GM23338 (cell line): ENCODE data around the gene MEGF8. TPM values are rescaled to one million over a fixed set of nuclear protein-coding genes. Genes with fewer than 3 reads are reported as not detected.

Source experiments
- ATAC-seq: fragments of 200-7000 bp; cut with Tn5 transposase; 3 replicates; pipeline ENCODE4 v1.9.1; 2020
- DNase-seq: peaks from one replicate; pipeline ENCODE4 v3.0.0-alpha.2; 2015; ENCODE audit warnings: low spot score
- H2AFZ ChIP-seq: fragments of 200-600 bp; sonication (generic); 2 replicates; pipeline ENCODE4 v1.8.0; 2016; ENCODE audit warnings: antibody characterized with exemption, mild to moderate bottlenecking, moderate library complexity
- H3F3A ChIP-seq: fragments of 200-600 bp; sonication (generic); replicated peaks from 2 replicates; pipeline ENCODE4 v1.8.0; 2017; ENCODE audit warnings: antibody characterized with exemption, mixed run types, low read depth
- H3K27ac ChIP-seq: fragments of 200-600 bp; sonication (generic); 2 replicates; pipeline ENCODE4 v1.6.1; 2016; ENCODE audit warnings: low read depth
- H3K27me3 ChIP-seq: fragments of 200-600 bp; sonication (generic); 2 replicates; pipeline ENCODE4 v1.8.0; 2016; ENCODE audit warnings: mild to moderate bottlenecking, mixed run types, moderate library complexity; ENCODE audit not compliant: insufficient read depth
- H3K36me3 ChIP-seq: fragments of 200-600 bp; sonication (generic); 2 replicates; pipeline ENCODE4 v1.8.0; 2016; ENCODE audit warnings: mild to moderate bottlenecking; ENCODE audit not compliant: insufficient read depth
- H3K4me1 ChIP-seq: fragments of 200-600 bp; sonication (generic); 2 replicates; pipeline ENCODE4 v1.8.0; 2016; ENCODE audit warnings: mild to moderate bottlenecking, moderate library complexity; ENCODE audit not compliant: insufficient read depth
- H3K4me2 ChIP-seq: fragments of 200-600 bp; sonication (generic); 2 replicates; pipeline ENCODE4 v1.7.1; 2017; ENCODE audit warnings: mixed run types
- H3K4me3 ChIP-seq: fragments of 200-600 bp; sonication (generic); 2 replicates; pipeline ENCODE4 v1.6.1; 2016; ENCODE audit warnings: mixed run types
- H3K79me2 ChIP-seq: fragments of 200-600 bp; sonication (generic); replicated peaks from 2 replicates; pipeline ENCODE4 v1.8.0; 2017; ENCODE audit warnings: mild to moderate bottlenecking; ENCODE audit not compliant: insufficient read depth
- H3K9me2 ChIP-seq: fragments of 200-600 bp; sonication (generic); 2 replicates; pipeline ENCODE4 v1.8.0; 2017; ENCODE audit not compliant: insufficient read depth
- H4K20me1 ChIP-seq: fragments of 200-600 bp; sonication (generic); replicated peaks from 2 replicates; pipeline ENCODE4 v1.8.0; 2017; ENCODE audit warnings: mild to moderate bottlenecking; ENCODE audit not compliant: insufficient read depth
- H3K27ac Mint-ChIP-seq: 2 replicates; pipeline ENCODE4 v1.8.0; 2020; ENCODE audit warnings: inconsistent platforms, mild to moderate bottlenecking, moderate library complexity, mixed read lengths
- H3K27me3 Mint-ChIP-seq: 3 replicates; pipeline ENCODE4 v1.8.0; 2022; ENCODE audit warnings: low read depth, mild to moderate bottlenecking, moderate library complexity, mixed read lengths, inconsistent platforms; ENCODE audit not compliant: insufficient read depth, poor library complexity
- H3K36me3 Mint-ChIP-seq: 3 replicates; pipeline ENCODE4 v1.8.0; 2021; ENCODE audit warnings: low read depth, mild to moderate bottlenecking, inconsistent platforms, moderate library complexity, mixed read lengths
- H3K4me1 Mint-ChIP-seq: 3 replicates; pipeline ENCODE4 v1.8.0; 2020; ENCODE audit warnings: mild to moderate bottlenecking, inconsistent platforms, mixed read lengths
- H3K4me3 Mint-ChIP-seq: 3 replicates; pipeline ENCODE4 v1.8.0; 2021; ENCODE audit warnings: moderate library complexity, mild to moderate bottlenecking, inconsistent platforms, mixed read lengths
- H3K9me3 Mint-ChIP-seq: 3 replicates; pipeline ENCODE4 v1.8.0; 2020; ENCODE audit warnings: moderate library complexity, mild to moderate bottlenecking, inconsistent platforms, mixed read lengths
- CREB1 ChIP-seq: fragments of 250-450 bp; sonication (Bioruptor Pico); IDR thresholded peaks from 2 replicates; pipeline ENCODE4 v1.5.0; 2020; ENCODE audit warnings: low read depth, mild to moderate bottlenecking, moderate library complexity
- EZH2 ChIP-seq: fragments of 200-600 bp; sonication (generic); IDR thresholded peaks from one replicate; pipeline ENCODE4 v1.8.0; 2017; ENCODE audit warnings: antibody characterized with exemption, mild to moderate bottlenecking, low read depth; ENCODE audit not compliant: unreplicated experiment
- EZH2phosphoT487 ChIP-seq: fragments of 200-600 bp; sonication (generic); IDR thresholded peaks from one replicate; pipeline ENCODE4 v1.8.1; 2018; ENCODE audit warnings: antibody characterized with exemption; ENCODE audit not compliant: unreplicated experiment
- JUNB ChIP-seq: IDR thresholded peaks from one replicate; pipeline ENCODE4 v1.6.1; 2016; ENCODE audit warnings: antibody characterized with exemption; ENCODE audit not compliant: unreplicated experiment
- POLR2AphosphoS5 ChIP-seq: IDR thresholded peaks from 2 replicates; pipeline ENCODE4 v1.6.1; 2016; ENCODE audit warnings: antibody characterized with exemption, low read depth
- REST ChIP-seq: IDR thresholded peaks from one replicate; pipeline ENCODE4 v1.6.1; 2018; ENCODE audit warnings: antibody characterized with exemption; ENCODE audit not compliant: unreplicated experiment
- STAT1 ChIP-seq: IDR thresholded peaks from one replicate; pipeline ENCODE4 v1.6.1; 2016; ENCODE audit warnings: antibody characterized with exemption; ENCODE audit not compliant: unreplicated experiment
- ZNF114 ChIP-seq: fragments of 250-450 bp; sonication (Bioruptor Pico); IDR thresholded peaks from 2 replicates; pipeline ENCODE4 v1.5.0; 2020; ENCODE audit warnings: mild to moderate bottlenecking, moderate library complexity
- ZNF331 ChIP-seq: fragments of 250-450 bp; sonication (Bioruptor Pico); IDR thresholded peaks from 2 replicates; pipeline ENCODE4 v1.5.0; 2020; ENCODE audit warnings: low read depth, mild to moderate bottlenecking, moderate library complexity
- polyA plus RNA-seq: library from polyadenylated mRNA; unstranded; fragments of >200 nt; fragmentation: Nextera tagmentation; extraction: Ambion mirVana; gene quantifications from 2 replicates; pipeline ENCODE4 v1.2.1, GENCODE V29; 2016
- total RNA-seq: library from RNA; depleted of rRNA; stranded (reverse); fragments of >200 nt; shearing (Covaris generic); gene quantifications from 2 replicates; pipeline ENCODE4 v1.2.3, GENCODE V29; 2014
- TF ChIP-seq, protein P1 (sequence below), 2 experiments: fragments of 200-600 bp in 1 of 2; sonication (generic) in 1 of 2; conservative IDR thresholded peaks; 2 replicates each; pipeline versions ENCODE4 v1.5.1 to v1.6.1; 2016 to 2017; ENCODE audit warnings: antibody characterized with exemption in 2 of 2, low read depth in 2 of 2, mild to moderate bottlenecking in 2 of 2, moderate library complexity in 1 of 2
- TF ChIP-seq, protein P2 (sequence below): IDR thresholded peaks from 2 replicates; pipeline ENCODE4 v1.6.1; 2016; ENCODE audit warnings: antibody characterized with exemption

Gene MEGF8
- total and polyA plus RNA-seq, 2 experiments from 2014 or later, result 6.2 to 40.5 TPM

GRCh38 chr19:42400404-42400803 lies 75.0 kb downstream of the MEGF8 start (continued):
- no peak for TF ChIP-seq EZH2phosphoT487
- TF ChIP-seq CREB1 (CRISPR knock-in tag), result no peak
- TF ChIP-seq, protein P1, sequence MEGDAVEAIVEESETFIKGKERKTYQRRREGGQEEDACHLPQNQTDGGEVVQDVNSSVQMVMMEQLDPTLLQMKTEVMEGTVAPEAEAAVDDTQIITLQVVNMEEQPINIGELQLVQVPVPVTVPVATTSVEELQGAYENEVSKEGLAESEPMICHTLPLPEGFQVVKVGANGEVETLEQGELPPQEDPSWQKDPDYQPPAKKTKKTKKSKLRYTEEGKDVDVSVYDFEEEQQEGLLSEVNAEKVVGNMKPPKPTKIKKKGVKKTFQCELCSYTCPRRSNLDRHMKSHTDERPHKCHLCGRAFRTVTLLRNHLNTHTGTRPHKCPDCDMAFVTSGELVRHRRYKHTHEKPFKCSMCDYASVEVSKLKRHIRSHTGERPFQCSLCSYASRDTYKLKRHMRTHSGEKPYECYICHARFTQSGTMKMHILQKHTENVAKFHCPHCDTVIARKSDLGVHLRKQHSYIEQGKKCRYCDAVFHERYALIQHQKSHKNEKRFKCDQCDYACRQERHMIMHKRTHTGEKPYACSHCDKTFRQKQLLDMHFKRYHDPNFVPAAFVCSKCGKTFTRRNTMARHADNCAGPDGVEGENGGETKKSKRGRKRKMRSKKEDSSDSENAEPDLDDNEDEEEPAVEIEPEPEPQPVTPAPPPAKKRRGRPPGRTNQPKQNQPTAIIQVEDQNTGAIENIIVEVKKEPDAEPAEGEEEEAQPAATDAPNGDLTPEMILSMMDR (conservative IDR thresholded peaks at IDR 0.05; ENCODE audit: low read depth in 2 of 2), result no peak

GRCh38 chr19:42401365-42402303 lies 76.2 kb downstream of the MEGF8 start:
- H3K4me1 Mint-ChIP-seq, result peaks cover 28% of the 10 kb centered on the region
- H3K4me3 Mint-ChIP-seq, result peak overlapping the region; percentile 89
- DNase-seq, result peak; percentile 96
- peaks cover 3% of the 10 kb centered on the region; the same call in 2 of the 3 replicates for H3K9me3 Mint-ChIP-seq
- ATAC-seq, result peak; percentile 61
- Histone ChIP-seq H3K79me2 (peaks cover 7% of the 10 kb centered on the region; the same call in 1 of the 2 replicates), H4K20me1 (peaks cover 6% of the 10 kb centered on the region; the same call in 1 of the 2 replicates), H3K4me2 (peak overlapping the region; percentile 91), H3K4me1 (peaks cover 11% of the 10 kb centered on the region; the same call in 1 of the 2 replicates), H3F3A (peaks cover 12% of the 10 kb centered on the region), H3K4me3 (peak overlapping the region; percentile 84), H3K36me3 (no peaks in the 10 kb centered on the region), H3K9me2 (no peaks in the 10 kb centered on the region), H2AFZ (peak overlapping the region; percentile 63), H3K27ac (no peak overlapping the region), H3K27me3 (peaks cover 16% of the 10 kb centered on the region; the same call in 1 of the 2 replicates)
- H3K27me3 Mint-ChIP-seq, result peaks cover 56% of the 10 kb centered on the region
- peaks cover 32% of the 10 kb centered on the region for H3K36me3 Mint-ChIP-seq
- H3K27ac Mint-ChIP-seq, result peak overlapping the region; percentile 84
- TF ChIP-seq JUNB, result no peak
- TF ChIP-seq, protein P1 (conservative IDR thresholded peaks at IDR 0.05; ENCODE audit: low read depth in 2 of 2), result peak; percentile 84 to 89
- TF ChIP-seq EZH2, result no peak
- peak; percentile 68 for TF ChIP-seq CREB1 (CRISPR knock-in tag)
- TF ChIP-seq REST, result no peak
- peak; percentile 79 for TF ChIP-seq POLR2AphosphoS5
- TF ChIP-seq, protein P2, sequence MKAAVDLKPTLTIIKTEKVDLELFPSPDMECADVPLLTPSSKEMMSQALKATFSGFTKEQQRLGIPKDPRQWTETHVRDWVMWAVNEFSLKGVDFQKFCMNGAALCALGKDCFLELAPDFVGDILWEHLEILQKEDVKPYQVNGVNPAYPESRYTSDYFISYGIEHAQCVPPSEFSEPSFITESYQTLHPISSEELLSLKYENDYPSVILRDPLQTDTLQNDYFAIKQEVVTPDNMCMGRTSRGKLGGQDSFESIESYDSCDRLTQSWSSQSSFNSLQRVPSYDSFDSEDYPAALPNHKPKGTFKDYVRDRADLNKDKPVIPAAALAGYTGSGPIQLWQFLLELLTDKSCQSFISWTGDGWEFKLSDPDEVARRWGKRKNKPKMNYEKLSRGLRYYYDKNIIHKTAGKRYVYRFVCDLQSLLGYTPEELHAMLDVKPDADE, result no peak; the same call in 1 of the 2 replicates
- no peak for TF ChIP-seq EZH2phosphoT487
- no peak for TF ChIP-seq ZNF331 (CRISPR knock-in tag)
- no peak for TF ChIP-seq STAT1
- no peak for TF ChIP-seq ZNF114 (CRISPR knock-in tag)
